Brain microvascular endothelial cell (primary cell): ENCODE results near the gene NPBWR2.

Experiments used
- DNase-seq: peaks from one replicate; pipeline ENCODE4 v3.0.0-alpha.2; 2020
- H3K27ac ChIP-seq: fragments of 250-450 bp; sonication (Bioruptor Pico); 2 replicates; pipeline ENCODE4 v1.5.1; 2020; ENCODE audit warnings: mild to moderate bottlenecking, moderate library complexity
- H3K27me3 ChIP-seq: fragments of 250-450 bp; sonication (Bioruptor Pico); replicated peaks from 2 replicates; pipeline ENCODE4 v1.5.1; 2020; ENCODE audit warnings: mild to moderate bottlenecking
- H3K36me3 ChIP-seq: fragments of 250-450 bp; sonication (Bioruptor Pico); replicated peaks from 2 replicates; pipeline ENCODE4 v1.5.1; 2020; ENCODE audit warnings: mild to moderate bottlenecking
- H3K4me3 ChIP-seq: 2 replicates; pipeline ENCODE4 v1.5.1; 2011; ENCODE audit warnings: low read depth, mild to moderate bottlenecking, control low read depth, low read length, moderate library complexity
- CTCF ChIP-seq: IDR thresholded peaks from 2 replicates; pipeline ENCODE4 v1.5.1; 2011; ENCODE audit warnings: low read depth, mild to moderate bottlenecking, moderate library complexity, low read length, control low read depth, inconsistent platforms; ENCODE audit errors: missing control alignments
- in situ Hi-C: cut with HindIII; loops from 2 replicates; pipeline ENCODE4 v1.10.0; 2017; ENCODE audit warnings: low sequenced_read_pairs, low pct_ligation_motif_present

NPBWR2 gene

GRCh38 chr20:64106435-64106961 is 867 bp downstream of the NPBWR2 start:
- no peak for TF ChIP-seq CTCF
- Histone ChIP-seq H3K27ac (no peak overlapping the region), H3K4me3 (no peak overlapping the region), H3K36me3 (no peaks in the 10 kb centered on the region), H3K27me3 (peaks cover 19% of the 10 kb centered on the region)
- in situ Hi-C loops: no loop called here
- no peak for DNase-seq

- peaks cover 25% of the 10 kb centered on the region for H3K27me3 ChIP-seq
- H3K4me3 ChIP-seq: no peak overlapping the region
- no peak overlapping the region for H3K27ac ChIP-seq
- TF ChIP-seq CTCF: no peak
- in situ Hi-C loops: no loop called here
- no peaks in the 10 kb centered on the region for H3K36me3 ChIP-seq
- no peak for DNase-seq
Measured at GRCh38 chr20:64105846-64106434, 1.4 kb downstream of the NPBWR2 start.

GRCh38 chr20:64104667-64105451 is 2.5 kb downstream of the NPBWR2 start:
- no peak overlapping the region for H3K27ac ChIP-seq
- DNase-seq: no peak
- no peaks in the 10 kb centered on the region for H3K36me3 ChIP-seq
- in situ Hi-C loops: no loop called here
- H3K4me3 ChIP-seq: no peak overlapping the region
- peaks cover 34% of the 10 kb centered on the region for H3K27me3 ChIP-seq
- TF ChIP-seq CTCF: no peak

- Histone ChIP-seq H3K27me3 (peaks cover 34% of the 10 kb centered on the region), H3K36me3 (no peaks in the 10 kb centered on the region), H3K4me3 (no peak overlapping the region), H3K27ac (no peak overlapping the region)
- no peak for TF ChIP-seq CTCF
- in situ Hi-C loops: no loop called here
- DNase-seq: no peak
Measured at GRCh38 chr20:64103871-64104666, 3.3 kb downstream of the NPBWR2 start.

GRCh38 chr20:64102647-64103354 is 4.6 kb downstream of the NPBWR2 start:
- no peak for DNase-seq
- in situ Hi-C loops: no loop called here
- Histone ChIP-seq H3K36me3 (no peaks in the 10 kb centered on the region), H3K27ac (no peak overlapping the region), H3K27me3 (peaks cover 33% of the 10 kb centered on the region), H3K4me3 (no peak overlapping the region)
- TF ChIP-seq CTCF: no peak
